Smooth muscle cell (in vitro differentiated cells): ENCODE data around the gene LRP3. TPM values are rescaled to one million over a fixed set of nuclear protein-coding genes. Genes with fewer than 3 reads are reported as not detected.

Experiments
- DNase-seq: peaks from one replicate; lab custom pipeline; 2025; ENCODE audit not compliant: unreplicated experiment; lab: John Stamatoyannopoulos, UW
- H2AFZ ChIP-seq: fragments of 200-600 bp; sonication (generic); 2 replicates; pipeline ENCODE4 v1.6.0; 2016; ENCODE audit warnings: antibody characterized with exemption, low read depth, mild to moderate bottlenecking
- H3F3A ChIP-seq: fragments of 200-600 bp; sonication (generic); 2 replicates; pipeline ENCODE4 v1.6.0; 2017; ENCODE audit warnings: antibody characterized with exemption, low read depth
- H3K27ac ChIP-seq: fragments of 200-600 bp; sonication (generic); 2 replicates; pipeline ENCODE4 v1.5.1; 2016; ENCODE audit warnings: low read depth, mild to moderate bottlenecking
- H3K27me3 ChIP-seq: fragments of 200-600 bp; sonication (generic); 2 replicates; pipeline ENCODE4 v1.6.1; 2016; ENCODE audit warnings: low read depth, mild to moderate bottlenecking
- H3K36me3 ChIP-seq: fragments of 200-600 bp; sonication (generic); 2 replicates; pipeline ENCODE4 v1.5.1; 2016; ENCODE audit warnings: low read depth
- H3K4me1 ChIP-seq: fragments of 200-600 bp; sonication (generic); 2 replicates; pipeline ENCODE4 v1.5.1; 2016; ENCODE audit warnings: low read depth
- H3K4me2 ChIP-seq: fragments of 200-600 bp; sonication (generic); 2 replicates; pipeline ENCODE4 v1.6.0; 2016; ENCODE audit warnings: mild to moderate bottlenecking
- H3K4me3 ChIP-seq: fragments of 200-600 bp; sonication (generic); 2 replicates; pipeline ENCODE4 v1.5.1; 2016; ENCODE audit warnings: mild to moderate bottlenecking
- H3K79me2 ChIP-seq: fragments of 200-600 bp; sonication (generic); 2 replicates; pipeline ENCODE4 v1.6.0; 2016; ENCODE audit warnings: low read depth, mild to moderate bottlenecking
- H3K9ac ChIP-seq: fragments of 200-600 bp; sonication (generic); 2 replicates; pipeline ENCODE4 v1.6.0; 2016; ENCODE audit warnings: low read depth
- H3K9me3 ChIP-seq: fragments of 200-600 bp; sonication (generic); replicated peaks from 2 replicates; pipeline ENCODE4 v1.5.1; 2016; ENCODE audit warnings: low read depth
- H4K20me1 ChIP-seq: fragments of 200-600 bp; sonication (generic); 2 replicates; pipeline ENCODE4 v1.6.0; 2016; ENCODE audit warnings: low read depth
- CTCF ChIP-seq: fragments of 200-600 bp; sonication (generic); IDR thresholded peaks from 2 replicates; pipeline ENCODE4 v1.5.1; 2017; ENCODE audit warnings: borderline replicate concordance, mild to moderate bottlenecking, antibody characterized with exemption; ENCODE audit not compliant: insufficient read depth, poor library complexity, severe bottlenecking
- WGBS: methylation state at CpG from one replicate; pipeline ENCODE4 v1.1.7; 2016; ENCODE audit warnings: low lambda C conversion rate; 5-methylcytosine and 5-hydroxymethylcytosine counted together
- polyA plus RNA-seq: library from polyadenylated mRNA; unstranded; fragments of >200 nt; fragmentation: Nextera tagmentation; extraction: Ambion mirVana; gene quantifications from 2 replicates; pipeline ENCODE4 v1.2.1, GENCODE V29; 2016
- total RNA-seq: library from RNA; depleted of rRNA; stranded (reverse); fragments of >200 nt; gene quantifications from 2 replicates; pipeline ENCODE4 v1.2.3, GENCODE V29; 2014

The LRP3 gene
- total and polyA plus RNA-seq, 2 experiments from 2014 or later: 13.5 to 30.5 TPM

GRCh38 chr19:33256261-33256660 is 62.1 kb downstream of the LRP3 start:
- Histone ChIP-seq H3K4me2 (no peak overlapping the region), H3K4me3 (no peak overlapping the region), H3K36me3 (no peaks in the 10 kb centered on the region), H3K27me3 (no peaks in the 10 kb centered on the region), H3K9ac (no peak overlapping the region), H3K27ac (no peak overlapping the region), H2AFZ (no peak overlapping the region), H3K79me2 (no peaks in the 10 kb centered on the region), H4K20me1 (no peaks in the 10 kb centered on the region), H3K4me1 (no peaks in the 10 kb centered on the region), H3K9me3 (no peaks in the 10 kb centered on the region), H3F3A (no peaks in the 10 kb centered on the region)
- no peak for DNase-seq
- WGBS: 82% methylated on average over 7 of the region's 7 CpGs
- TF ChIP-seq CTCF: no peak

- WGBS: 98% methylated on average over 2 of the region's 2 CpGs
Measured at GRCh38 chr19:33257828-33258227, 63.7 kb downstream of the LRP3 start.

More at GRCh38 chr19:33257828-33258227, 63.7 kb downstream of the LRP3 start:
- Histone ChIP-seq H3K4me2 (no peak overlapping the region), H3K27ac (no peak overlapping the region), H3K4me3 (no peak overlapping the region), H3K79me2 (no peaks in the 10 kb centered on the region), H4K20me1 (no peaks in the 10 kb centered on the region), H3F3A (no peaks in the 10 kb centered on the region), H2AFZ (no peak overlapping the region), H3K36me3 (no peaks in the 10 kb centered on the region), H3K27me3 (no peaks in the 10 kb centered on the region), H3K4me1 (no peaks in the 10 kb centered on the region), H3K9me3 (no peaks in the 10 kb centered on the region), H3K9ac (no peak overlapping the region)
- no peak for DNase-seq
- no peak for TF ChIP-seq CTCF

Other genes with a start within 250 kb of the LRP3 start
- gene CEP89, start 222.4 kb upstream of the LRP3 start, total RNA-seq: 11.7 and 19.3 TPM in 2 replicates
- 18.5 and 19.6 TPM in 2 replicates for gene CEP89, start 222.4 kb upstream of the LRP3 start, polyA plus RNA-seq
- gene FAAP24, start 222.1 kb upstream of the LRP3 start, total RNA-seq: 2.2 and 4.7 TPM in 2 replicates
- 5.3 and 6.3 TPM in 2 replicates for gene FAAP24, start 222.1 kb upstream of the LRP3 start, polyA plus RNA-seq
- 3.5 and 4.9 TPM in 2 replicates for gene RHPN2, start 129.4 kb upstream of the LRP3 start, total RNA-seq
- gene RHPN2, start 129.4 kb upstream of the LRP3 start, polyA plus RNA-seq: 1.2 and 4.3 TPM in 2 replicates
- 2.8 and 5.1 TPM in 2 replicates for gene GPATCH1, start 113.1 kb upstream of the LRP3 start, total RNA-seq
- 4.3 TPM in 2 replicates for gene GPATCH1, start 113.1 kb upstream of the LRP3 start, polyA plus RNA-seq
- not detected in 2 replicates for gene WDR88, start 62.2 kb upstream of the LRP3 start, total RNA-seq
- 0.27 TPM in 1 of 2 replicates, not detected in the other for gene WDR88, start 62.2 kb upstream of the LRP3 start, polyA plus RNA-seq
- not detected in 2 replicates for gene SLC7A10, start 31.5 kb downstream of the LRP3 start, total RNA-seq
- gene SLC7A10, start 31.5 kb downstream of the LRP3 start, polyA plus RNA-seq: 0.51 and 0.73 TPM in 2 replicates
- gene CEBPA, start 108.2 kb downstream of the LRP3 start, total RNA-seq: 1.1 and 2.1 TPM in 2 replicates
- gene CEBPA, start 108.2 kb downstream of the LRP3 start, polyA plus RNA-seq: 1.2 and 5.8 TPM in 2 replicates
- 27.8 and 29.9 TPM in 2 replicates for gene CEBPG, start 179.4 kb downstream of the LRP3 start, total RNA-seq
- gene CEBPG, start 179.4 kb downstream of the LRP3 start, polyA plus RNA-seq: 15.3 and 17.1 TPM in 2 replicates